Upper lobe of right lung (tissue), 1 donor: ENCODE data around the gene DSCAM. TPM values are rescaled to one million over a fixed set of nuclear protein-coding genes. Genes with fewer than 3 reads are reported as not detected.

Experiments used
- ATAC-seq: fragments of 200-7000 bp; cut with Tn5 transposase; one replicate; pipeline ENCODE4 v1.9.1; 2020; ENCODE audit warnings: mild to moderate bottlenecking, moderate library complexity
- DNase-seq: peaks from one replicate; pipeline ENCODE4 v3.0.0-alpha.2; 2020
- H3K27ac ChIP-seq: fragments of 200-600 bp; one replicate; pipeline ENCODE4 v1.8.0; 2022
- H3K27me3 ChIP-seq: fragments of 200-600 bp; one replicate; pipeline ENCODE4 v1.8.0; 2022; ENCODE audit warnings: mild to moderate bottlenecking
- H3K36me3 ChIP-seq: fragments of 200-600 bp; one replicate; pipeline ENCODE4 v1.8.0; 2022
- H3K4me1 ChIP-seq: fragments of 200-600 bp; one replicate; pipeline ENCODE4 v1.8.0; 2022
- H3K4me3 ChIP-seq: fragments of 200-600 bp; one replicate; pipeline ENCODE4 v1.8.0; 2022; ENCODE audit warnings: mild to moderate bottlenecking
- H3K9me3 ChIP-seq: fragments of 200-600 bp; one replicate; pipeline ENCODE4 v1.8.0; 2022
- intact Hi-C: fragments of 100-400 bp; cut with DNase I; formaldehyde crosslinking; loops from one replicate; pipeline ENCODE4 v1.11.0; 2022
- total RNA-seq: library from RNA; stranded (reverse); fragmentation: NEBNext Ultra II Directional; extraction: Animal tissue kit (Norgen Biotek cat#: 25700); gene quantifications from one replicate; pipeline ENCODE4 v1.2.1, GENCODE V29; 2021
- TF ChIP-seq, protein P1 (sequence below): fragments of 200-600 bp; IDR thresholded peaks from one replicate; pipeline ENCODE4 v1.8.0; 2022; ENCODE audit warnings: antibody characterized with exemption
- donor health status: DM: no; HTN: yes; CAD: no; lungs with severe emphysema.

Gene DSCAM
- total RNA-seq, 1 donor from 2014 or later: not detected

DNA sequence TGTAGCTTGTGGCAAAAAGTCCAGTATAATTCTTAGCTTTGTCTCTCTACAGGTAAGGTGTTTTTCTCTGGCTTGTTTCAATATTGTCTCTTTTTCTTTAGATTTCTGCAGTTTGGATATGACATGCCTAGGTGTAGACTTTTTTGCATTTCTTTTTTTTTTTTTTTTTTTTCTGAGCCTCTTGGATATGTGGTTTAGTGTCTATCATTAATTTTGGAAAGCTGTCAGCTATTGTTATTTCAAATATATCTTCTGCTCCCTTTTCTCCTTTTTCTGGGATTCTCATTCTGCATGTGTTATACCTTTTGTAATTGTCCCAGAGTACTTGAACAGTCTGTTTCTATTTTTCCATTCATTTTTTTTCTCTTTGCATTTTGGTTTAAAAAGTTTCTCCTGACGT is 243.2 kb downstream of the DSCAM start:
- Histone ChIP-seq H3K36me3 (no peaks in the 10 kb centered on the region), H3K27me3 (no peaks in the 10 kb centered on the region), H3K9me3 (no peaks in the 10 kb centered on the region), H3K4me3 (no peak overlapping the region), H3K27ac (no peak overlapping the region), H3K4me1 (no peaks in the 10 kb centered on the region)
- DNase-seq (no peak), ATAC-seq (no peak)
- intact Hi-C loops: no loop called here
- TF ChIP-seq, protein P1, sequence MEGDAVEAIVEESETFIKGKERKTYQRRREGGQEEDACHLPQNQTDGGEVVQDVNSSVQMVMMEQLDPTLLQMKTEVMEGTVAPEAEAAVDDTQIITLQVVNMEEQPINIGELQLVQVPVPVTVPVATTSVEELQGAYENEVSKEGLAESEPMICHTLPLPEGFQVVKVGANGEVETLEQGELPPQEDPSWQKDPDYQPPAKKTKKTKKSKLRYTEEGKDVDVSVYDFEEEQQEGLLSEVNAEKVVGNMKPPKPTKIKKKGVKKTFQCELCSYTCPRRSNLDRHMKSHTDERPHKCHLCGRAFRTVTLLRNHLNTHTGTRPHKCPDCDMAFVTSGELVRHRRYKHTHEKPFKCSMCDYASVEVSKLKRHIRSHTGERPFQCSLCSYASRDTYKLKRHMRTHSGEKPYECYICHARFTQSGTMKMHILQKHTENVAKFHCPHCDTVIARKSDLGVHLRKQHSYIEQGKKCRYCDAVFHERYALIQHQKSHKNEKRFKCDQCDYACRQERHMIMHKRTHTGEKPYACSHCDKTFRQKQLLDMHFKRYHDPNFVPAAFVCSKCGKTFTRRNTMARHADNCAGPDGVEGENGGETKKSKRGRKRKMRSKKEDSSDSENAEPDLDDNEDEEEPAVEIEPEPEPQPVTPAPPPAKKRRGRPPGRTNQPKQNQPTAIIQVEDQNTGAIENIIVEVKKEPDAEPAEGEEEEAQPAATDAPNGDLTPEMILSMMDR: no peak

DNA sequence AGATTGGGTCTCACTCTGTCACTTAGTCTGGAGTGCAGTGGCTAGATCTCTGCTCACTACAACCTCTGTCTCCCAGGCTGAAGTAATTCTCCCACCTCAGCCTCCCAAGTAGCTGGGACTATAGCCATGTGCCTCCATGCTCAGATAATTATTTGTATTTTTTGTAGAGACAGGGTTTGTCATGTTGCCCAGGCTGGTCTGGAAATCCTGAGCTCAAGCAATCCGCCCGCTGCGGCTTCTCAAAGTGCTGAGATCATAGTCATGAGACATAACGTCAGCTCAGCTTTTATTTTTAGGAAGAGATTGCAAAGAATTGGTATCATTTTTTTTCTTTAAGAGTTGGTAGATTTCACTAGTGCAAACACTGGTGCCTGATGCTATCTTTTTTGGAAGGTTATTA is 244.9 kb downstream of the DSCAM start:
- Histone ChIP-seq H3K4me3 (no peak overlapping the region), H3K27me3 (no peaks in the 10 kb centered on the region), H3K36me3 (no peaks in the 10 kb centered on the region), H3K27ac (no peak overlapping the region), H3K4me1 (no peaks in the 10 kb centered on the region), H3K9me3 (no peaks in the 10 kb centered on the region)
- intact Hi-C loops: no loop called here
- DNase-seq: no peak
- ATAC-seq: no peak
- TF ChIP-seq, protein P1: no peak

DNA sequence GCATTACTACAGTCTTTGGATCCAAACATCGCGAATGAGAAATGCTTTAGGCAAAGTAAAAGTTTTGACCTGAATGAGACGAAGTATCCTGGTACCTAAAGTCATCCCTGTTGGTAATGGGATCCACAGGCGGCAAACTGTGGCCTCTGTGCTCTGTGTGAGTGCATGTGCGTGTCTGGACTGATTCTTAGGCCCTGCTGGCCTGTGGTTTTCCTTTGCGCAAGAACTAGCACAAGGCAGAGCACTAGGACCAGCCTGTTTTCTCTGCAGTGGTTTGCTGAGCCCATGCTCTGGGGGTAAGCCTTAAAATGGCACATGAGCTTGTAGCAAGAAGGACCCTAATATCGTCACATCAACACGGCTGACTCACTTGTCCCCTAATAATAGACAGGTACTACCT is 251.2 kb downstream of the DSCAM start:
- TF ChIP-seq, protein P1: no peak
- H3K4me1 ChIP-seq: no peaks in the 10 kb centered on the region
- ATAC-seq (no peak), DNase-seq (no peak)
- no peak overlapping the region for H3K4me3 ChIP-seq
- H3K27me3 ChIP-seq: no peaks in the 10 kb centered on the region
- H3K36me3 ChIP-seq: no peaks in the 10 kb centered on the region
- no peaks in the 10 kb centered on the region for H3K9me3 ChIP-seq
- no peak overlapping the region for H3K27ac ChIP-seq
- intact Hi-C loops: no loop called here

DNA sequence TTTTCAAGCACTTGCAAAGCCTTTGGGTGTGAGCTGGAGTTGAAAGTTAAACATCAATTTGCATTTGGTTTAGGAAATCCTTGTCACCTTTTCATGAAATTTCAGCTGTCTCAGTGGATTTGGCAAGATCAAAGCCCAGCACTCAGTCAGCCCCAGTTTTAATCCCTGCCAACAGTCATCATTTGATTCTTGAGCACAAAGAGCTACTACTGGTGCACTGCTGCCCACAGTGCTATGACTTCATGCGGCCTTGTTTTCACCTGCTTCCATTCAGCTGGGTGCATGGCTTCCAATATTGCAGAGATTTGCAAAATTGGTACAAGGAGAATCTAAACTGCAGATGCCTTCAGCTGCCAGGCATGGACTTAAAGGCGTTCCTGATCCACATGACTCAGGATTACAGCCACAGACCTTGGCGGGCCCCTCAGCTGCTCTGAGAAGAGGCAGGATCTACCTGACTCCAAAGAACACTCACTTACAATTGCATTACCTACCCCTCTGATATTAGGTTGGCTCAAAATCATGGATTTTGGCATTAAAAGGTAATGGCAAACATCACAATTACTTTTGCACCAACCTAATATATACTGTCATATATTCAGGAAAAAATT is 259.1 kb downstream of the DSCAM start:
- H3K27ac ChIP-seq: no peak overlapping the region
- intact Hi-C loops: no loop called here
- TF ChIP-seq, protein P1: no peak
- no peaks in the 10 kb centered on the region for H3K27me3 ChIP-seq
- no peak overlapping the region for H3K4me3 ChIP-seq
- H3K4me1 ChIP-seq: no peaks in the 10 kb centered on the region
- no peaks in the 10 kb centered on the region for H3K9me3 ChIP-seq
- ATAC-seq: no peak
- no peaks in the 10 kb centered on the region for H3K36me3 ChIP-seq
- no peak for DNase-seq

DNA sequence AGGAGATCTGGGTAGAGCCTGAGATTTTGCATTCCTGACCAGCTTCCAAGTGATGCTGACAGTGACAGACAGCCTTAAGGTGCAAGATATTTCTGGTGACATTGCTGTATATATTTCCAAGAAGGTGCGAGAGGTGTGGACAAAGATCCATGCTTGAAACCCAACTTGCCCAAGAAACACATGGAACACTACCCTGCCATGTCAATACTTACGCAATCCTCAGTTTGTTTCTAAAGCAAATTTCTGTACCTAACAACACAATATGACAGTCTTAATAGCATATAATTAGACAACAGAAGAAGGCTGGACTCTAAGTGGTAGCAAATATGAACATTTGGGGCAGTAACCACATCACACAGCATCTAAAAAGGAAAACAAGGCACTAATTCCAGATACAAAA is 260.4 kb downstream of the DSCAM start:
- Histone ChIP-seq H3K36me3 (no peaks in the 10 kb centered on the region), H3K27ac (no peak overlapping the region), H3K27me3 (no peaks in the 10 kb centered on the region), H3K9me3 (no peaks in the 10 kb centered on the region), H3K4me1 (no peaks in the 10 kb centered on the region), H3K4me3 (no peak overlapping the region)
- intact Hi-C loops: no loop called here
- DNase-seq (no peak), ATAC-seq (no peak)
- TF ChIP-seq, protein P1: no peak
